Measurements from ENCODE around the gene PRDM13.

- TF ChIP-seq YY1 (IDR thresholded peaks at IDR 0.05; ENCODE audit: insufficient read depth, insufficient read length): no peak
- TF ChIP-seq SUZ12 (IDR thresholded peaks at IDR 0.05; ENCODE audit: extremely low read depth, insufficient read depth, insufficient read length): peak; percentile 24
- no peak for TF ChIP-seq ZNF274 (IDR thresholded peaks at IDR 0.05; ENCODE audit: low read depth, low read length)
Measured at GRCh38 chr6:99608059-99608885, 1.6 kb downstream of the PRDM13 start.

All from NT2/D1 (cell line).